GM12874 (cell line): Measurements from ENCODE around the gene TBX15.

Source experiments
- TF ChIP-seq, protein P1 (sequence below): IDR thresholded peaks from 2 replicates; pipeline ENCODE4 v1.5.1; 2011; ENCODE audit warnings: low read depth, mild to moderate bottlenecking, control low read depth, low read length, moderate library complexity; ENCODE audit not compliant: insufficient read depth

Gene TBX15

DNA sequence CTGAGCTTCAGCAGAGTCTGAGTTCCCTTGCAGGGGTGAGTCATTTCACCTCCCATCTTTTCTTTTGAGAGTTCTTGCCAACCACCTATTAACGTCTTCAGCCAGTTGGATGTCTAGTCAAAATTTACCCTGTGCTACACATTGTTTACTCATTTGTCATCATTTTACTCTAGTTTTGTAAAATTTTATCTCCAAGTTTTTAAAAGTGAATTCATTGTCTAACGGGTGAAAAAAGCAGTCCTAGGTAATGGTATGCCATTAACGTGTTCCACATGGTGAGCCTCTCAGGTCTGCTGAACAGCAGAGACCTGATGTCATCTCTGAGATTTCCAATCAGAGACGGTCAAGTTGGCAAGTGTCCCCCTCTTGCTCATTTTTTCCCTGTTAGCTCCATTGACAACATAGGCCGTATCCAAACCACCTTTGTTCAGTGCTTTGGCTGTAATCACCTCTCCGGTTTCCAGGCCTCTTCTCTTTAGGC, 85.4 kb downstream of the TBX15 start:
- TF ChIP-seq, protein P1, sequence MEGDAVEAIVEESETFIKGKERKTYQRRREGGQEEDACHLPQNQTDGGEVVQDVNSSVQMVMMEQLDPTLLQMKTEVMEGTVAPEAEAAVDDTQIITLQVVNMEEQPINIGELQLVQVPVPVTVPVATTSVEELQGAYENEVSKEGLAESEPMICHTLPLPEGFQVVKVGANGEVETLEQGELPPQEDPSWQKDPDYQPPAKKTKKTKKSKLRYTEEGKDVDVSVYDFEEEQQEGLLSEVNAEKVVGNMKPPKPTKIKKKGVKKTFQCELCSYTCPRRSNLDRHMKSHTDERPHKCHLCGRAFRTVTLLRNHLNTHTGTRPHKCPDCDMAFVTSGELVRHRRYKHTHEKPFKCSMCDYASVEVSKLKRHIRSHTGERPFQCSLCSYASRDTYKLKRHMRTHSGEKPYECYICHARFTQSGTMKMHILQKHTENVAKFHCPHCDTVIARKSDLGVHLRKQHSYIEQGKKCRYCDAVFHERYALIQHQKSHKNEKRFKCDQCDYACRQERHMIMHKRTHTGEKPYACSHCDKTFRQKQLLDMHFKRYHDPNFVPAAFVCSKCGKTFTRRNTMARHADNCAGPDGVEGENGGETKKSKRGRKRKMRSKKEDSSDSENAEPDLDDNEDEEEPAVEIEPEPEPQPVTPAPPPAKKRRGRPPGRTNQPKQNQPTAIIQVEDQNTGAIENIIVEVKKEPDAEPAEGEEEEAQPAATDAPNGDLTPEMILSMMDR = no peak

DNA sequence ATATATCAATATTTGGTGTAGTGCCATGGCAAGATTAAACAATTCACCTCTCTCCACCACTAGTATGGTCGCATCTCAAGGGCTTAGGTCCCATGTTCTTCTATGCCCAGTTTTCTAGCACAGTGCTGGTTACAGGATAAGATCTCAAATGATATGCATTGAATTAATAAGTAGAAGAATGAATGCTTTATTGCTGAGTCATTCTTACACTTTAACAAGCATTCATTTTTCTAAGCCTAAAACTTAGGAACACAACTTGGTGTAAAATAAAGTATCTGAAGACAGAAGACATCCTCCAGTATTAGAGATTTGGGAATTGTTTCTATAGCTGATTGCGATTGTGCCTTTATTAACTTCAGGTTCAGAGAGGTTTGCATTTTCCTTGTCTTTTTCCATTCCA, 85.8 kb downstream of the TBX15 start:
- TF ChIP-seq, protein P1 = no peak

DNA sequence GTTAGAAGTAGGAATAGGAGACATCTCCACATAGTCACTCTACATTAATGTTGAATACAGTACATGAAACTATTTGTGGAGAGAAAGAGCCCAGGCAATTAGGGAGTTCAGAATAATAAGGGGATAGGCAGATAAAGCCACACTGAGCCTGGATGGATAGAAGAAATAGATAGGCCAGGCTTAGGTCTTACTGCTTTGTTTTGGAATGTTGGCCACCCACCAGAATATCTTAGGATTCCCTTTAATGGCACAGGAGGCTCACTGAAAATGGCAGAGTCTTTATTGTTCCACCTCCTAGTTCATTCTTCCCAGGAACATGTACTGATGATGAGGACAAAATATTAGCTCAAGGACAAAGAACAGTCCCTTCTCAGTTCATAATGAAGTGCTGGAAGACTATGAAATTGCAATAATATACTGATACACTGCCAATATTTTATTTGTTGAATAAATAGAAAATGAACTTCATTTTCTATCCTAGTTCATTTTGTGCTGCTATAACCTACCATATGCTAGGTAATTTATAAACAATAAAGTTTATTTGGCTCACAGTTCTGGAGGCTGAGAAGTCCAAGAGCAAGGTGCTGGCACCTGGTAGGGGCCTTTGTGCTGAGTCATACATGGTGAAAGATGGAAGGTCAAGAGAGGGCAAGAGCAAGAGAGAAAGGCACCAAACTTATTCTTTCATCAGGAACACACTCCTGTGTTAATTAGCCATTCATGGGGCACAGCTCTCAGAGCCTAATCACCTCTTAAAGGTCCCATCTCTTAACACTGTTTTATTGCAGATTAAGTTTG, 87.3 kb downstream of the TBX15 start:
- TF ChIP-seq, protein P1 = no peak

DNA sequence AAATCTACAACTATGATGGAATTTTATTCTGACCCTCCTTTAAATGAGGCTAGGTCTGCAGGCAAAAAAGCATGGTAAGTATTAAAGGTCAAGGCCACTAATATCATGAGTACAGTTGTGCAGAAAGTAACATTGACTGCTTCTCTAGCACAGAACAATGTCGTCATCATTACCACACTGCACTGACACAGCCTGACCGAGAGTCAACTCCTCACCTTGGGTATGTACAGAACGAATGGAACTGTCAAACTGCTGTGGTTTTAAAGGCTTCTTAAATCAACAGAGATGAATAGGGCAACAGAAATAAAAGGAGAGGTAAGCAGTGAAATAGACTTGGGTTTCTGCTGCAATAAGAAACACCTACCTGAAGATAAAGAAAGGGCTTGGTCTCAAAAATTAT, 88.8 kb downstream of the TBX15 start:
- TF ChIP-seq, protein P1 = no peak

DNA sequence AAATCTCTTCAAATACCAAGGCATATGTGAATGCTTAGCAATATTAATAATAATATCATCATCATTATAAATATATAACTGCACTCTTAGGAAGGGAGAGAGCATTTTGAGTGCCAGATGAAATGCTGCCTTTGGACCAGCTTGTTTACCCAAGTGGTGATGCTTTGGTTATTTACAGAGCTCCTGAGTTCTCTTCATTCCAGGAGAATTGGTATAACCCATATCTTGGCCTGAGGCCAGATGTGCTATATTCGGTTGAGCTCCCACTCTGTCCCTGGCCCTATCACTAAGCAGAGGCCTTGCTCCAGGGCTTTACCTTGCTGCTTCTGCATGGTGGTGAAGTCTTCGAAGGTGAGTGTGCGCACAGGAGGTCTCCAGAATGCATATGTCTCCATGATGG, 89.4 kb downstream of the TBX15 start:
- TF ChIP-seq, protein P1 = no peak

DNA sequence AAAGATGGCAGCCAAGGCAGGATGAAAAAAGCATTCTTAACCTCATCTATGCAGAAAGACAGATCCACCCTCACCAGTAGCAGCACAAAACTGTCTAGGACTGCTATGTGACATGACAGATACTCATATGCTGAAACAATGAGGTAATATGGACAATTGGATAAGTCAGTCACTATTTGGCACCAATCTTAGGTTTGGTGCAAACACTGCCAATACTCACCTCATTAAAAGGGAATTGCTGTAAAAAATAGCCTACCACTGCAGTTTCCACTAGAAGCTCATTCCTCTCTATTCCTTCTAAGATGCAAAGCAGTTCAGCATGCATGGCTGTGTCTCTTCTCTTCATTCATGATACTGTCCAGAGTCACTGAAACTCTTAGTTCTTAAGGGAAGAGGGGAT, 91.7 kb downstream of the TBX15 start:
- TF ChIP-seq, protein P1 = no peak

DNA sequence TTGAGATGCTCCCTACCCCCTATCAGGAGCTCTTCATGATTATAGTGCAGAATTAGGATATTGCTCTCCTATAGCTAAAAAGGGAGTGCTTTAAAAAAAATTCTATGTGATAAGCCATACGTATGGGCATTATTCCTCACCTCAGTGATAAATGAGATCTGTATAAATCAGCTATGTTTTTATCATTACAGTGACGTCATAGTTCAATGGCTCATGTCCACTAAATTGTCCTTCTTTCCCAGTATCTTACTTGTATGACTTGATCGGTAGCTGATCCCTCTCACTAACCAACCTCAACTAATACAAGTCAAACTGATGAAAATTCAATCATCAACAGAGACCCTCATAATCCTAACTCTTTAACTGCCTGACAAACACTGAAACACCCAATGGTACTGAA, 93.3 kb downstream of the TBX15 start:
- TF ChIP-seq, protein P1 = no peak
